ENCODE results near the gene RNFT2.
"Not testable (repeated sequence)": the region's sequence is repeated elsewhere in the genome, so short reads cannot be mapped to it uniquely, and the experiment has no call there.

The RNFT2 gene

DNA sequence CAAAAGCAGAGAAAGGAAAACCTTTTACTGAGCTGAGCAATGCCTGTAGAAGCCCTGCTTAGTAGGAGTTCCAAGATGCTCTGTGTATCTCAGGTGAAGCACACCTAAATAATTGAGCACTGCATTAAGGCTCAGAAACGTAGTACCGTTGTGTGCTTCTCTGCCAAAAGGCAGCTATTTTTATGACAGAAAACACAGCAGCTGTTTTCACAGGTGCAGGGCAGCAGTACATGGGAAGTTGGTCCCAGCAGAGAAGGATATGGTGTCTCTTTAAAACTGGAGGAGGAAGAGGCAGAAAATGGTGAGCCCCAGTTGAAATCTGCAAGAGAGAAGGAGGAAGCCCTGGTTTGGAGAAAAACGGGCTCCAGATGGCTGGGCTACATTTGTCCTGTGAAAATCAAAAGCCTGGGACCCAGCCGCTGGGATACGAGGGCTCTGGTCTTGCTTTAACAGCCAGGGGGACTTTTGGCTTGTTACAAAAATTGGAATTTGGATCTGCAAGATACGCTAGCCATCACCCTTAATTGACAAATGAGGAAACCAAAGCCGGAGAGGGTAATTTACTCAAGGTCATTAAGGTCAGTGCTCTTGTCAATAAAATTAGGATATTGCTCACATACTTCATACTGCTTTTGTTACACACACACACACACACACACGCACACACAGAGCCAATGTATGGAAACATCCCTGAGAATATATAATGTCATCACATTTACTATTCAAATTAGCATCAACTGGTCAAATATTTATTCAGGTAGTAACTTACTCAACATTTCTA, 27.6 kb upstream of the RNFT2 start:
- no peak for DNase-seq

GRCh38 chr12:116712458-116713303, 25.4 kb upstream of the RNFT2 start:
- peak; percentile 75 for DNase-seq

- no peak for DNase-seq
These were observed 24.6 kb upstream of the RNFT2 start for GRCh38 chr12:116713527-116713926.

DNA sequence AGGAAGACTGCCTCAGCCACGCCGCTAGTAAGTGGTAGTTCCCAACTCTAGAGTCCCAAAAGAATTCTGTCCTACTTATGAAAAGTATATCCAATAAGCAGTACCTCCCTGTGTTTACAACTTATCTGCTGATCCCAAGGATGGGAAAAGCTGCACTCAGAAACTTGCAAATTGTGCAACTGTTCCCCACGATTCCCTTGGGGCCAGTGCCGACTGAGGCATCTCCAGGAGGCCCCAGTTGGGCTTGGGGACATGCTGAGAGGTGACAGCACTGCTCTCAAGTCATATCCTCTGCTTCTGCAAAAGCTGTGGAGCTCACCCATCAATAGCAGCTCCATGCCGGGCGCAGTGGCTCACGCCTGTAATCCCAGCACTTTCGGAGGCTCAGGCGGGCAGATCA, 23.9 kb upstream of the RNFT2 start:
- no peak for DNase-seq

DNA sequence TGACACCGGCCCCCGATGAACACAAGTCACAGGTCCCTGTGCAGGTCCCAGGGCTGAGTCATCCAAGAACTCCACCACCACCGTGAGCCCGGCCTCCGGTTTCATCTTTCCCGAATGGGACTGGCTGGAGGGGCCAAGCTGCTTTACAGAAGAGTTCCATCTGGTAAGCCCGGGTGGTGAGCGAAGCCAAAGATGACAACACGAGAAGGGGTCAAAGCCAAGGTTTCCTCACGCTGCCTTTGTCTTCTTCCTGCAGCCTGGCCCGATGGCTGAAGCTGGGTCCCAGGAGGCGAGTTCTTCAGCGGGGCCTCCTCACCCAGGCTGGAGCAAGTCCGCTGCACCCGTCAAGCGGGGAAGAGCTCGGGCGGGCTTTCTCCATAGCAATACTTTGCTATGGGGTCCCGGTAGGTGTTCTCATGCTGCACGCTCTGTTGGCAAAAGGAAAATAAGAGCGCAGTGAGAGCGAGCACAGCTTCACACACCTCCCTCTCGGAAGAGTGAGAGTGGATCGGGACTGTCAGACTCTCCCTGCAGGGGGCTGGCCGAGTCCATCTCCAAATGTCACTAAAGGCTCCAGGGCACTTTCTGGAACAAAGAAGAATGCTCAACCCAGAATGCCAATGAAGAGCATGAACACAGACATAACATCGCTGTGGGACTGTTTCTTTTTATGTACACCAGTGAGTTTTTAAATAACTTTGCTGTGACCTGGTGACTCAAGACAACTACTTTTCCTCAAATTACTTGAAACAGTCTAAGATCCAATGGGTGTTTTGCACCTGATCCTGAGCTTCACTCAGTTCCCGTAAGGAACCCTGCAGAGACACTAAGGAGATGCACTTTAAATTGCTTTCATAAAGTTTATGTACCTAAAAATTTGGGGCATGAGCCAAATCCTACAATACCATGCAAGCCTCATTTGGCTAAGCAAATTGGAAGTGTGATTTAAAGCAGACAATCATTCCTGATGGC, 20.4 kb upstream of the RNFT2 start:
- no peak for DNase-seq

GRCh38 chr12:116718655-116719454, 19.3 kb upstream of the RNFT2 start:
- DNase-seq, result peak; percentile 59

DNA sequence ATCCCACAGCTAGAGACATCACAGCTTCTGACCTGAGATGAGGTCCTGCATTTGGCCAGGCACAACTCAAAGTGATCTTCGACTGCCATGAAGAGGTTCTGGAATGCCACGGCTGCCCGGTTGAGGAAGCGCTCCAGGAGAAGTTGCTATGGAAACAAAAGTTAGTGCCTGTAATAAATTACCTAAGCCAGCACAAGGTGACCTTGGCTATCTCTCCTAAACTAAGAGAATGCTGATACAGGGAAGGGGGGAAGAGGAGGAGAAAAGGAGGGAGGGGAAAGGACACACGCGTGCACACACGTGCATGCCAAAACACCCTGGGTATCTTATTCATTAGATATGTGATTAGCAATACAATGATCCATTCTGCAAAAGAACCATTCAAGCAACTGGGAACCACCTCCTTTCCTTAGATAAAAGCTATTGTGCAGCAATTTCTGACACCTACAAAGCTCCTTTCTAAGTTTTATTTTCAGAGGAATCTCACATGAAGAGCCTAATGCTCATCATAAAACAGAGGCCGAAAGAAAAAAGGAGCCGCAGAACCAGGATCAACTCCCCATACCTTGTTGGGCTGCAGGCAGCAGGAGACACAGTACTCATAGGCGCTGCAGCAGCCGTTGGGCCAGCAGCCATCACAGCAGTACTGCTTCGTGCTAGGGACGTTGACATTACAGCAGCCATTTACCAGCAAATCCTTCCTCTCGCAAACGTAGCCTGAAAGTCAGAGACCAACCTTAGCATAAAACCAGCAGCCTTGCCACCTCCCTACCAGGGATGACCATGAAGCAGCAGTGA, 18.2 kb upstream of the RNFT2 start:
- DNase-seq, result no peak

GRCh38 chr12:116722245-116722644, 15.9 kb upstream of the RNFT2 start:
- DNase-seq, result no peak

- no peak for DNase-seq
These were observed 11.4 kb upstream of the RNFT2 start for GRCh38 chr12:116726694-116727093.

- DNase-seq, result no peak
These were observed 10.9 kb upstream of the RNFT2 start for GRCh38 chr12:116727261-116727660.

DNA sequence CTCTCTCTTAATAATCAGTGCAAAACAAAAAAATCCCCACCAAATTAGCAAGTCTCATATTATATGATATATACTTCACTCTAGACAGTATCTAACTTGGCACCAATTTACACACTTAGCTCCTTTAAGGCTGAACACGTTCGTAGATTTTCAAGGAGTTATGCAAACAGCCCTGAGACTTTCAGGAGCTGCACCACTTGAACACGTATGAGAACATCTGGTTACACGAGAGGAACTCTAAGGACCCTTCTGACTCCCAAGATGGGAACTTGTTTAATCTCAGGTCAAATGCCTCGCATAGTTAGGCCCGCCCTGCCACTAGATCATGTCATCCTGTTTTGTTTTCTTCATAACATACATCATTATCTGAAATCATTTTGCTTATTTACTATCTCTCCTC, 10.2 kb upstream of the RNFT2 start:
- DNase-seq, result no peak

DNA sequence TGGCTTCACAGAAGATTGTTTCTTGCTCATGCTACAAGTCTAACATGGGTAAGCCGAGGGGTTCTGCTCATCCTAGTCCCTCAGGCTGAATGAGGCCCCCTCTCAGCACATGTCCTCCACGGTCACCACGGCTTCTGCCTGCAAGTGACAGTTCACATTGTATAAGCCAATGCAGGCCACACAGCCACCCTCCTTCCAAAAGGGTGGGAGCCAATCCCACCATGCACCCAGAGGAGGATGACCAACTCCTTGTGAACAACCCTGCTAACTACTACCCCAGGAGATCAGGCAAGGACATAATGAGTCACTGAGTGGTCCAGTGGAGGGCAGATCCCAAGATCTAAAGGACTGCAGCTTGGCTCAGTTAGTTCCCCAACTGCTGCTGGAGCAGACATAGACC, 6.3 kb upstream of the RNFT2 start:
- no peak for DNase-seq

- no peak for DNase-seq
These were observed 3.9 kb upstream of the RNFT2 start for GRCh38 chr12:116734156-116734768.

GRCh38 chr12:116735084-116735483, 3.0 kb upstream of the RNFT2 start:
- DNase-seq, result no peak

DNA sequence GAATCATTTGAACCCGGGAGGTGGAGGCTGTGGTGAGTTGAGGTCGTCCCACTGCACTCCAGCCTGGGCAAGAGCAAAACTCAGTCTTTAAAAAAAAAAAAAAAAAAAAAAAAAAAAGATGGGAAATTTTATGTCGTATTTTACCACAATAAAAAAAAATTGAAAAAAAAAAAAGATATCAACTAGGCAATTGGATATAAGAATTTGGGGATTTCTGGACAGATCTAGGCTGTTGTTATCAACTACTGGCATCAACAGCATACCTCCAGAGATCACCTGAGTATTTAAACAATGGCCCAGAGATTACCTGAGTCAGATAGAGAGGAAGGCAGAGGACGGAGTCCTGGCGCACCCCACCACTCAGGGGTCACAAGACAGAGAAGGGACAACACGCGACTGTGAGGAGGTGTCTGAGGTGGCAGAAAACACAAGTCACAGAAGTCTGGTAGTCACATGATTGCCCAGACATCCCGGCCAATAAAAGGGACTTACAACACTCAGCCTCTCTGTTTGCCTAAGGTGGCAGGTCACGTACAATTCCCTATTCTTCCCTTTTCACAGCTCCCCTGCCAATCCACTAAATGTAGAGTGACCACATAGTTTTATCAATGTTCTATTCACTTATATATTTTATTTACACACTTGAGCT, 2.0 kb upstream of the RNFT2 start:
- DNase-seq, result no peak

- DNase-seq, result no peak
These were observed 947 bp upstream of the RNFT2 start for GRCh38 chr12:116736962-116737773.

- DNase-seq, result no peak
These were observed 1.3 kb downstream of the RNFT2 start for GRCh38 chr12:116739381-116739887.

GRCh38 chr12:116742787-116743186, 4.7 kb downstream of the RNFT2 start:
- not testable (repeated sequence) for DNase-seq

DNA sequence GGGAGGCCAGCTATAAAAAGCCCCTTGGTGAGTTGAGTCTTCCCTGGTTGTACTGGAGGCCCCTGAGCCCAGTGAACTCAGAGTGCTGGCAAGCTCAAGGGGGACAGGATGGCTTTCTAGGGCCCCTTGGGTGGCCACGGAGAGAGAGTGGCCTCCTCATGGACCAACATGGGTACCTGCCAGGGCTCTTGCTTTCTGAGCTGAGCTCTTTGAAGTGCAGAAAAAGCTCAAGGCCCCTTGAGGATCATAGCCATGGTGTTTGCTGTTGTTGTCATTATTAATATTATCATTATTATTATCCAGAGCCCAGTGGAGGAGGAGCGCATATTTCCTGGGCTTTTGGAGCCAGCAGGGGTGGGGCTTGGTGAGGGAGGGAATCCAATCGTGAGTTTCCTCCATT, 6.7 kb downstream of the RNFT2 start:
- no peak for DNase-seq
